Endodermal cell (in vitro differentiated cells): Measurements from ENCODE around the gene SLC17A2. TPM values are rescaled to one million over a fixed set of nuclear protein-coding genes. Genes with fewer than 3 reads are reported as not detected.

ENCODE experiments used
- DNase-seq: peaks from one replicate; pipeline ENCODE4 v3.0.0-alpha.2; 2017
- H3K27ac ChIP-seq: 2 replicates; pipeline ENCODE4 v1.5.1; 2013; ENCODE audit warnings: mild to moderate bottlenecking, low read depth, low read length, moderate library complexity
- H3K27me3 ChIP-seq: 2 replicates; pipeline ENCODE4 v1.6.1; 2013; ENCODE audit warnings: mild to moderate bottlenecking, low read length, moderate library complexity; ENCODE audit not compliant: insufficient read depth, control insufficient read depth, poor library complexity, severe bottlenecking
- H3K36me3 ChIP-seq: 2 replicates; pipeline ENCODE4 v1.7.0; 2013; ENCODE audit warnings: mild to moderate bottlenecking, low read length, moderate library complexity; ENCODE audit not compliant: control insufficient read depth, insufficient read depth
- H3K4me1 ChIP-seq: one replicate; pipeline ENCODE4 v1.7.0; 2013; ENCODE audit warnings: low read length; ENCODE audit not compliant: control insufficient read depth, insufficient read depth
- H3K4me3 ChIP-seq: 2 replicates; pipeline ENCODE4 v1.5.1; 2013; ENCODE audit warnings: mild to moderate bottlenecking, low read length, moderate library complexity
- H3K9ac ChIP-seq: 2 replicates; pipeline ENCODE4 v1.6.1; 2013; ENCODE audit warnings: mild to moderate bottlenecking, low read length, moderate library complexity; ENCODE audit not compliant: poor library complexity, severe bottlenecking; ENCODE audit errors: extremely low read depth
- H3K9me3 ChIP-seq: 2 replicates; pipeline ENCODE4 v1.6.1; 2013; ENCODE audit warnings: mild to moderate bottlenecking, low read length, moderate library complexity; ENCODE audit not compliant: control insufficient read depth
- H3K27ac Mint-ChIP-seq: 2 replicates; pipeline ENCODE4 v1.8.0; 2020; ENCODE audit warnings: mixed read lengths
- H3K27me3 Mint-ChIP-seq: 2 replicates; pipeline ENCODE4 v1.8.0; 2021; ENCODE audit warnings: mild to moderate bottlenecking, mixed read lengths; ENCODE audit not compliant: insufficient read depth
- H3K36me3 Mint-ChIP-seq: 2 replicates; pipeline ENCODE4 v1.8.0; 2020; ENCODE audit warnings: low read depth, mixed read lengths
- H3K4me1 Mint-ChIP-seq: 2 replicates; pipeline ENCODE4 v1.8.0; 2020; ENCODE audit warnings: mixed read lengths
- H3K4me3 Mint-ChIP-seq: 2 replicates; pipeline ENCODE4 v1.8.0; 2020; ENCODE audit warnings: mild to moderate bottlenecking, moderate library complexity, mixed read lengths
- H3K9me3 Mint-ChIP-seq: 2 replicates; pipeline ENCODE4 v1.8.0; 2020; ENCODE audit warnings: mild to moderate bottlenecking, mixed read lengths
- CTCF ChIP-seq: fragments of 200-600 bp; sonication (generic); conservative IDR thresholded peaks from 2 replicates; pipeline ENCODE4 v1.5.0; 2021; ENCODE audit warnings: antibody characterized with exemption, mild to moderate bottlenecking
- WGBS, 2 experiments: methylation state at CpG; one replicate each; pipeline versions ENCODE4 v1.1.5 to v1.1.7; 2013; ENCODE audit warnings: missing lambda C conversion rate in 2 of 2, mixed read lengths in 1 of 2; ENCODE audit not compliant: insufficient coverage in 1 of 2, insufficient read length in 1 of 2; 5-methylcytosine and 5-hydroxymethylcytosine counted together
- total RNA-seq, 2 donors: library from RNA; stranded (reverse); fragmentation: NEBNext Ultra II Directional in 1 of 2; extraction: Animal tissue kit (Norgen Biotek cat#: 25700) in 1 of 2; gene quantifications; 2 replicates in 1 of 2; 3 replicates in 1 of 2; pipeline ENCODE4 v1.2.1, GENCODE V29; 2021

The SLC17A2 gene
- total RNA-seq, 2 donors from 2014 or later, result not detected

DNA sequence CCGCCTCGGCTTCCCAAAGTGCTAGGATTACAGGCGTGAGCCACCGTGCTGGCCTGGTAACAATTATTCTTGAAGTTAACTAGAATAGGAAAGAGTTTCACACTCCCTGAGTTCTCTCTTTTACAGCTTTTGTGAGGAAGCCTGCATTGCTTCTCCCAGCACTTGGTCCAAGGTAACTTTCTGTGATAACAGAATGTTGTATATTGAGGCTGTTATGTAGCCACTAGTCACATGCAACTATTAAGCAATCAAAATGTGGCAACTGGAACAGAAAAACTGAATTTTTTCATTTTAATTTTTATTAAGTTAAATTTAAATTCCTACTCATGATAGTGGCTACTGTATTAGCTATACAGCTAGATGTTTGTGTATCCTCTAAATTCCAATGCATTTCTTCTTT lies 34.6 kb upstream of the SLC17A2 start:
- Mint-ChIP-seq H3K36me3 (peaks cover 31% of the 10 kb centered on the region), H3K27ac (no peak overlapping the region), H3K4me3 (no peak overlapping the region), H3K27me3 (no peaks in the 10 kb centered on the region), H3K4me1 (peaks cover 22% of the 10 kb centered on the region), H3K9me3 (peaks cover 8% of the 10 kb centered on the region)
- no peak for TF ChIP-seq CTCF
- no peaks in the 10 kb centered on the region for H3K36me3 ChIP-seq
- no peak overlapping the region for H3K4me3 ChIP-seq
- no peak for DNase-seq
- no peak overlapping the region for H3K9ac ChIP-seq
- peaks cover 4% of the 10 kb centered on the region for H3K4me1 ChIP-seq
- no peaks in the 10 kb centered on the region for H3K27me3 ChIP-seq
- H3K27ac ChIP-seq, result no peak overlapping the region
- WGBS, 2 experiments, result 84 to 98% methylated on average over 3 to 4 of the region's 4 CpGs
- peaks cover 11% of the 10 kb centered on the region for H3K9me3 ChIP-seq

GRCh38 chr6:25963426-25964123 lies 33.1 kb upstream of the SLC17A2 start:
- Mint-ChIP-seq H3K4me1 (peaks cover 22% of the 10 kb centered on the region), H3K9me3 (peaks cover 21% of the 10 kb centered on the region), H3K27me3 (no peaks in the 10 kb centered on the region), H3K4me3 (peak overlapping the region; percentile 61), H3K36me3 (peaks cover 25% of the 10 kb centered on the region), H3K27ac (peak overlapping the region; percentile 65)
- Histone ChIP-seq H3K4me3 (no peak overlapping the region), H3K9ac (no peak overlapping the region), H3K36me3 (no peaks in the 10 kb centered on the region), H3K27me3 (no peaks in the 10 kb centered on the region), H3K27ac (no peak overlapping the region), H3K4me1 (peaks cover 4% of the 10 kb centered on the region), H3K9me3 (peaks cover 23% of the 10 kb centered on the region)
- 33 to 53% methylated on average over 1 to 5 of the region's 6 CpGs for WGBS, 2 experiments
- no peak for TF ChIP-seq CTCF
- peak; percentile 51 for DNase-seq

- DNase-seq, result peak; percentile 52
- Histone ChIP-seq H3K4me3 (peak within 1 kb of the TSS; percentile 32), H3K9me3 (peaks cover 34% of the 10 kb centered on the region), H3K9ac (no peak within 1 kb of the TSS), H3K27ac (no peak within 1 kb of the TSS), H3K27me3 (no peaks in the 10 kb centered on the region), H3K36me3 (no peaks in the 10 kb centered on the region), H3K4me1 (peaks cover 4% of the 10 kb centered on the region)
- H3K4me3 Mint-ChIP-seq, result peak within 1 kb of the TSS; percentile 61
- no peaks in the 10 kb centered on the region for H3K27me3 Mint-ChIP-seq
- TF ChIP-seq CTCF, result no peak
- peaks cover 16% of the 10 kb centered on the region for H3K36me3 Mint-ChIP-seq
- 79% methylated on average over 3 to 11 of the region's 11 CpGs for WGBS, 2 experiments
- H3K27ac Mint-ChIP-seq, result peak within 1 kb of the TSS; percentile 96
- peaks cover 29% of the 10 kb centered on the region for H3K9me3 Mint-ChIP-seq
- H3K4me1 Mint-ChIP-seq, result peaks cover 22% of the 10 kb centered on the region
These were observed 31.9 kb upstream of the SLC17A2 start, which contains the start of gene TRIM38 for GRCh38 chr6:25962149-25963127. TSS of gene TRIM38 (plus strand) at chr6:25962802. CDS start at chr6:25966523, 3,721 bp downstream.
